Fibroblast of lung (primary cell): ENCODE results near the gene ADD3.

ENCODE experiments used
- CTCF ChIP-seq, 2 donors: IDR thresholded peaks in 1 of 2; conservative IDR thresholded peaks in 1 of 2; 1 replicate in 1 of 2; 2 replicates in 1 of 2; pipeline ENCODE4 v1.5.1; 2011 to 2012; ENCODE audit warnings: low read length in 2 of 2, control low read depth in 1 of 2, inconsistent platforms in 1 of 2, low read depth in 1 of 2, mild to moderate bottlenecking in 1 of 2
- EZH2 ChIP-seq: IDR thresholded peaks from 2 replicates; pipeline ENCODE4 v1.5.1; 2012; ENCODE audit warnings: low read length, control low read depth, mild to moderate bottlenecking; ENCODE audit errors: missing control alignments

GRCh38 chr10:110160522-110160921 is 152.7 kb downstream of the ADD3 start:
- TF ChIP-seq EZH2 = no peak
- TF ChIP-seq CTCF (conservative IDR thresholded peaks at IDR 0.05 in 1 of 2, IDR thresholded peaks at IDR 0.05 in 1 of 2; ENCODE audit: low read depth in 1 of 2, low read length in 2 of 2) = no peak
